ENCODE measurements around the gene SOS2.

- TF ChIP-seq CTCF (IDR thresholded peaks at IDR 0.05): no peak
- TF ChIP-seq POLR2A (IDR thresholded peaks at IDR 0.05): no peak
These were observed 31.5 kb upstream of the SOS2 start for GRCh38 chr14:50262865-50263264.
